IMR-90 (cell line): ENCODE measurements around the gene CNNM2. TPM values are rescaled to one million over a fixed set of nuclear protein-coding genes. Genes with fewer than 3 reads are reported as not detected.

ENCODE experiments used
- ATAC-seq: fragments of 200-7000 bp; cut with Tn5 transposase; 2 replicates; pipeline ENCODE4 v1.9.1; 2020; ENCODE audit warnings: low read depth, mild to moderate bottlenecking, moderate library complexity
- BruUV-seq: library from RNA; stranded (reverse); fragments of 400-500 nt; replicated peaks from 2 replicates; lab custom pipeline; 2021; lab: Mats Ljungman, UMichigan
- CTCF ChIA-PET: fragments of 300-600 bp; formaldehyde crosslinking; extraction: SDS; loops from one replicate; lab custom pipeline; 2021; ENCODE audit warnings: antibody characterized with exemption; lab: Yijun Ruan, JAX
- POLR2A ChIA-PET: fragments of 300-600 bp; sonication (Branson Sonifier 250); formaldehyde crosslinking; loops from one replicate; lab custom pipeline; 2022; ENCODE audit warnings: antibody characterized with exemption; ENCODE audit not compliant: unreplicated experiment; lab: Charles Lee
- DNase-seq: peaks from one replicate; pipeline ENCODE4 v3.0.0; 2013
- H2AFZ ChIP-seq: replicated peaks from 2 replicates; pipeline ENCODE3; 2013; ENCODE audit warnings: low read length, mild to moderate bottlenecking; ENCODE audit not compliant: poor library complexity
- H2AK5ac ChIP-seq: 2 replicates; pipeline ENCODE4 v1.6.1; 2013; ENCODE audit warnings: low read depth, low read length, inconsistent platforms
- H2AK9ac ChIP-seq: replicated peaks from 2 replicates; pipeline ENCODE3; 2013; ENCODE audit warnings: mild to moderate bottlenecking, low read depth, low read length, moderate library complexity; ENCODE audit not compliant: poor library complexity
- H2BK120ac ChIP-seq: 2 replicates; pipeline ENCODE4 v1.6.1; 2013; ENCODE audit warnings: low read depth, low read length, inconsistent platforms
- H2BK15ac ChIP-seq: 3 replicates; pipeline ENCODE4 v1.6.1; 2013; ENCODE audit warnings: low read depth, low read length, inconsistent platforms
- H2BK20ac ChIP-seq: 2 replicates; pipeline ENCODE4 v1.6.1; 2013; ENCODE audit warnings: low read depth, mild to moderate bottlenecking, inconsistent platforms, low read length, moderate library complexity
- H2BK5ac ChIP-seq: 2 replicates; pipeline ENCODE4 v1.6.1; 2013; ENCODE audit warnings: mild to moderate bottlenecking, low read depth, low read length, inconsistent platforms; ENCODE audit not compliant: poor library complexity, severe bottlenecking
- H3K14ac ChIP-seq: replicated peaks from 2 replicates; pipeline ENCODE4 v1.6.1; 2013; ENCODE audit warnings: low read depth, low read length, inconsistent platforms
- H3K18ac ChIP-seq: 2 replicates; pipeline ENCODE4 v1.6.1; 2013; ENCODE audit warnings: low read depth, low read length, control low read depth
- H3K23ac ChIP-seq: 2 replicates; pipeline ENCODE4 v1.6.1; 2013; ENCODE audit warnings: low read depth, low read length, inconsistent platforms
- H3K27ac ChIP-seq: 2 replicates; pipeline ENCODE4 v1.5.1; 2013; ENCODE audit warnings: mild to moderate bottlenecking, control low read depth, low read length; ENCODE audit not compliant: insufficient read depth
- H3K27me3 ChIP-seq: 2 replicates; pipeline ENCODE4 v1.6.1; 2013; ENCODE audit warnings: low read length; ENCODE audit not compliant: control insufficient read depth, insufficient read depth
- H3K36me3 ChIP-seq: 2 replicates; pipeline ENCODE4 v1.6.1; 2013; ENCODE audit warnings: low read length, mixed read lengths; ENCODE audit not compliant: control insufficient read depth, insufficient read depth
- H3K4ac ChIP-seq: 2 replicates; pipeline ENCODE4 v1.6.1; 2013; ENCODE audit warnings: low read depth, low read length, inconsistent platforms
- H3K4me1 ChIP-seq: 2 replicates; pipeline ENCODE4 v1.6.1; 2013; ENCODE audit warnings: low read length, mixed read lengths; ENCODE audit not compliant: control insufficient read depth, insufficient read depth
- H3K4me2 ChIP-seq: 2 replicates; pipeline ENCODE4 v1.6.1; 2013; ENCODE audit warnings: low read depth, mild to moderate bottlenecking, control low read depth, low read length, moderate library complexity
- H3K4me3 ChIP-seq: 2 replicates; pipeline ENCODE4 v1.5.1; 2013; ENCODE audit warnings: low read depth, mild to moderate bottlenecking, control low read depth, low read length, moderate library complexity; ENCODE audit not compliant: insufficient read depth
- H3K56ac ChIP-seq: 2 replicates; pipeline ENCODE4 v1.6.1; 2013; ENCODE audit warnings: low read length, inconsistent platforms; ENCODE audit not compliant: insufficient read depth; ENCODE audit errors: extremely low read depth
- H3K79me1 ChIP-seq, 2 experiments: 2 replicates each; pipeline ENCODE4 v1.6.1; 2013; ENCODE audit warnings: low read length in 2 of 2, inconsistent platforms in 1 of 2, low read depth in 1 of 2
- H3K9ac ChIP-seq: 2 replicates; pipeline ENCODE4 v1.6.1; 2013; ENCODE audit warnings: low read depth, low read length, control low read depth
- H3K9me1 ChIP-seq: 2 replicates; pipeline ENCODE4 v1.6.1; 2013; ENCODE audit warnings: low read length, inconsistent platforms; ENCODE audit not compliant: insufficient read depth
- H3K9me3 ChIP-seq: 2 replicates; pipeline ENCODE4 v1.6.1; 2013; ENCODE audit warnings: low read length; ENCODE audit not compliant: control insufficient read depth, insufficient read depth
- H4K20me1 ChIP-seq: 2 replicates; pipeline ENCODE4 v1.6.1; 2013; ENCODE audit warnings: low read length, inconsistent platforms; ENCODE audit not compliant: insufficient read depth
- H4K5ac ChIP-seq: 2 replicates; pipeline ENCODE4 v1.6.1; 2013; ENCODE audit warnings: mild to moderate bottlenecking, low read depth, low read length, control low read depth
- H4K8ac ChIP-seq, 2 experiments: 2 replicates each; pipeline ENCODE4 v1.6.1; 2013; ENCODE audit warnings: low read depth in 2 of 2, low read length in 2 of 2, control low read depth in 1 of 2, inconsistent platforms in 1 of 2
- H4K91ac ChIP-seq: 2 replicates; pipeline ENCODE4 v1.6.1; 2013; ENCODE audit warnings: low read depth, low read length, inconsistent platforms; ENCODE audit not compliant: insufficient read depth
- BHLHE40 ChIP-seq: fragments of 150-350 bp; IDR thresholded peaks from 2 replicates; pipeline ENCODE4 v1.6.1; 2016; ENCODE audit warnings: mild to moderate bottlenecking, low read depth, low read length
- CEBPB ChIP-seq: IDR thresholded peaks from 2 replicates; pipeline ENCODE4 v1.6.1; 2012; ENCODE audit warnings: low read depth, low read length, improper control_type of control experiment
- CHD1 ChIP-seq: IDR thresholded peaks from 2 replicates; pipeline ENCODE4 v1.6.1; 2012; ENCODE audit warnings: low read depth, low read length, improper control_type of control experiment
- CTCF ChIP-seq: conservative IDR thresholded peaks from 2 replicates; pipeline ENCODE4 v1.5.1; 2012; ENCODE audit warnings: mild to moderate bottlenecking, low read depth, low read length, improper control_type of control experiment
- ELK1 ChIP-seq: fragments of 150-350 bp; IDR thresholded peaks from 2 replicates; pipeline ENCODE4 v1.6.1; 2016; ENCODE audit warnings: low read depth, mild to moderate bottlenecking, low read length, moderate library complexity, borderline replicate concordance
- MXI1 ChIP-seq: IDR thresholded peaks from 2 replicates; pipeline ENCODE4 v1.6.1; 2012; ENCODE audit warnings: low read depth, mild to moderate bottlenecking, low read length, moderate library complexity, borderline replicate concordance
- NFE2L2 ChIP-seq: fragments of 150-350 bp; IDR thresholded peaks from 2 replicates; pipeline ENCODE4 v1.6.1; 2016; ENCODE audit warnings: low read depth, mild to moderate bottlenecking, low read length
- POLR2A ChIP-seq: IDR thresholded peaks from 2 replicates; pipeline ENCODE4 v1.6.1; 2012; ENCODE audit warnings: mild to moderate bottlenecking, low read depth, low read length
- RAD21 ChIP-seq: IDR thresholded peaks from 2 replicates; pipeline ENCODE4 v1.6.1; 2012; ENCODE audit warnings: low read length, improper control_type of control experiment
- RFX5 ChIP-seq: IDR thresholded peaks from 2 replicates; pipeline ENCODE4 v1.8.0; 2012; ENCODE audit warnings: low read depth, mild to moderate bottlenecking, low read length, moderate library complexity
- SMC3 ChIP-seq: fragments of 150-350 bp; IDR thresholded peaks from 2 replicates; pipeline ENCODE4 v1.6.1; 2016; ENCODE audit warnings: low read depth, mild to moderate bottlenecking, antibody characterized with exemption, low read length, moderate library complexity
- USF2 ChIP-seq: fragments of 150-350 bp; IDR thresholded peaks from 2 replicates; pipeline ENCODE4 v1.6.1; 2017; ENCODE audit warnings: mild to moderate bottlenecking, antibody characterized with exemption, low read length, low read depth
- WGBS, 2 experiments: methylation state at CpG; one replicate each; pipeline versions ENCODE4 v1.1.5 to v1.1.7; 2013; ENCODE audit warnings: missing lambda C conversion rate in 2 of 2; ENCODE audit not compliant: insufficient read length in 1 of 2; ENCODE audit errors: extremely low coverage in 2 of 2; 5-methylcytosine and 5-hydroxymethylcytosine counted together
- dilution Hi-C: fragments of 300-500 bp; cut with HindIII; formaldehyde crosslinking; loops from one replicate; pipeline ENCODE4 v1.14.3; 2018; ENCODE audit warnings: low sequenced_read_pairs; ENCODE audit not compliant: unreplicated experiment
- in situ Hi-C: fragments of 300-500 bp; cut with MboI; formaldehyde crosslinking; loops from 3 replicates; pipeline ENCODE4 v1.14.3; 2019; ENCODE audit warnings: low sequenced_read_pairs, inconsistent platforms, mixed read lengths
- intact Hi-C: fragments of 100-400 bp; cut with micrococcal nuclease; formaldehyde crosslinking; loops from 2 replicates; pipeline ENCODE4 v1.10.0; 2022
- polyA plus RNA-seq, 3 experiments: library from polyadenylated mRNA; depleted of rRNA; stranded (reverse); fragments of >200 nt; gene quantifications; 2 replicates each; pipeline ENCODE4 v1.2.3, GENCODE V29; 2012; ENCODE audit warnings: low replicate concordance in 1 of 3
- total RNA-seq: library from RNA; depleted of rRNA; stranded (reverse); fragments of >200 nt; gene quantifications from 2 replicates; pipeline ENCODE4 v1.2.3, GENCODE V29; 2012

Gene CNNM2
- total and polyA plus RNA-seq, 2 of the 4 experiments (the other 2 are of a cell fraction) = 4.7 to 5.6 TPM

GRCh38 chr10:103123282-103124024 lies 205.4 kb downstream of the CNNM2 start:
- H4K8ac ChIP-seq = no peak overlapping the region
- peaks cover 7% of the 10 kb centered on the region for H3K36me3 ChIP-seq
- H3K18ac ChIP-seq = no peak overlapping the region
- H2BK120ac ChIP-seq = no peak overlapping the region
- H2BK20ac ChIP-seq = no peak overlapping the region
- intact Hi-C loops = no loop called here
- BruUV-seq = no TSS peak
- no peak overlapping the region for H3K27ac ChIP-seq
- H3K9me1 ChIP-seq = peaks cover 5% of the 10 kb centered on the region; the same call in 1 of the 2 replicates
- POLR2A ChIA-PET = no interaction called here
- TF ChIP-seq USF2 = no peak
- no peak for TF ChIP-seq RFX5
- no peak for TF ChIP-seq CHD1
- no peak for TF ChIP-seq MXI1
- TF ChIP-seq SMC3 = no peak
- no peak for TF ChIP-seq CEBPB
- no peak for TF ChIP-seq ELK1
- no peak for TF ChIP-seq POLR2A
- TF ChIP-seq NFE2L2 = no peak
- no peak for TF ChIP-seq BHLHE40
- TF ChIP-seq CTCF = no peak
- no peak for TF ChIP-seq RAD21
- no peak overlapping the region for H2AK9ac ChIP-seq
- H3K4me3 ChIP-seq = no peak overlapping the region
- H3K23ac ChIP-seq = no peak overlapping the region
- no peak overlapping the region for H2BK5ac ChIP-seq
- H2AFZ ChIP-seq = no peak overlapping the region
- H3K4ac ChIP-seq = no peak overlapping the region
- H3K79me1 ChIP-seq = peaks cover 22 to 65% of the 10 kb centered on the region in 2 experiments
- no peaks in the 10 kb centered on the region for H3K27me3 ChIP-seq
- 75% methylated on average over 1 of the region's 7 CpGs; no CpG with 5 or more reads in 1 of the 2 experiments for WGBS, 2 experiments
- H3K14ac ChIP-seq = no peak overlapping the region
- peaks cover 5% of the 10 kb centered on the region; the same call in 1 of the 2 replicates for H4K20me1 ChIP-seq
- H3K4me2 ChIP-seq = no peak overlapping the region
- H4K91ac ChIP-seq = no peak overlapping the region
- no peaks in the 10 kb centered on the region for H3K9me3 ChIP-seq
- dilution Hi-C loops = no loop called here
- H4K5ac ChIP-seq = no peak overlapping the region
- in situ Hi-C loops = no loop called here
- H2AK5ac ChIP-seq = no peak overlapping the region
- ATAC-seq = no peak
- CTCF ChIA-PET = no interaction called here
- peaks cover 12% of the 10 kb centered on the region for H3K4me1 ChIP-seq
- H2BK15ac ChIP-seq = no peak overlapping the region
- DNase-seq = no peak
- no peak overlapping the region for H3K9ac ChIP-seq
- no peak overlapping the region for H3K56ac ChIP-seq
